Panc1 (cell line): ENCODE measurements around the gene TARS2.

ENCODE experiments used
- CTCF ChIP-seq: fragments of 450-650 bp; IDR thresholded peaks from 2 replicates; pipeline ENCODE4 v1.5.1; 2017; ENCODE audit warnings: mild to moderate bottlenecking
- POLR2AphosphoS5 ChIP-seq: IDR thresholded peaks from 2 replicates; pipeline ENCODE4 v1.6.1; 2012; ENCODE audit warnings: mild to moderate bottlenecking, low read depth, low read length, moderate library complexity

GRCh38 chr1:150543500-150544143 lies 56.4 kb downstream of the TARS2 start:
- TF ChIP-seq CTCF (no peak), POLR2AphosphoS5 (no peak)
